ENCODE results near the gene NFIB.

Gene NFIB

DNA sequence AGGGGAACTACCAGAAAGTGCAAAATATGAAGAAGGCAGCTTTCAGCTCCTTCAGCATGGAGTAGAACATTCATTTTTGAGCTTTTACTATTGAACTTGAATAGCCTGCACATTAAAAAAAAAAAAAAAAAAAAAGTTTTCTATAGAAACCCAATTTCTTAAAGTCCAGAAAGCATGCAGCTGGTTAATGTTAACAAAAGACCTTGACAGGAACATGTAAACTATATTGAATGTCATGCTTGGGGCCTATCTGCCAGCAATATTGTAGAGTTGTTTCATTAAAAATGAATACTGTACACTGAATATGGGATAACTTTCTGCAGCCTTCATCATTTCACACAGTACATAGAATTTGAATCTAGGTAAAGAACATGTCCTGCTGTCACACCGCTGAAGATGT is 230.6 kb downstream of the NFIB start:
- FAIRE-seq (no peak), DNase-seq (ENCODE audit: low spot score) (no peak)

DNA sequence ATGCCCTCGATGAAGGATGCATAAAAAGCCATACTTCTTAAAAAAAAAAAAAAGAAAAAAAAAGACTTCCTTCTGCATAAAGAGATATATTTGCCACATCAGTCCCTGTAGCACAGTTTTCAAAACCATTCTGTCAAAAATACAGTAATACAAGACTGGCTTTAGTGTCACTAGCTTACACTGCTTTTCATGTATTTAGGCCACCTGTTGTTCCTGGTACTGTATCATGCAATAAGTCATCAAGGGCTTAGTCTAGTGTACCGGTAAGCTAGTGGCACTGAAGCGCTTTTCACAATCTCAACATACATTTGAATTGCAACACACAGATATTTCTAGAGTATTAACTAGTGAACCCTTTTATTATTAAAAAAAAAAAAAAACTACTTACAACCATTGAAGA is 231.2 kb downstream of the NFIB start:
- FAIRE-seq (no peak), DNase-seq (ENCODE audit: low spot score) (no peak)

DNA sequence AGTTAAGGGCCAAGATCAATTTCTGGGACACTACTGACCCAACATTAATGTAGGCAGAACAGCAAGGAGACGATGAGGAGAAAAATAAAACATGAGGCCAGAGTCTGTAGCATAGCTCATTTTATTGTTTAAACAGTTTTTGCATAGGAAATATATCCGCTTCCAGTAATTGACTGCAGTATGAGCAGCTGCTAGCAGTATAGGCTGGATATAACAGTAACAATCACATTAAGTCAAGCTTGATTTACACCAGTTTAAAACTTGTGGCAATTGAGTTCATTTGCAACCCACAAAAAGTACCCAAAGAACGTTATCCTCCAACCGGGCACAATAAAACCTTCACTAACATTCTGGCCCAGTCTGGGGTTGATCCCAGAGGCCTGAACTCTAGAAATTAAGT is 232.2 kb downstream of the NFIB start:
- no peak for DNase-seq (ENCODE audit: low spot score)
- FAIRE-seq = no peak

DNA sequence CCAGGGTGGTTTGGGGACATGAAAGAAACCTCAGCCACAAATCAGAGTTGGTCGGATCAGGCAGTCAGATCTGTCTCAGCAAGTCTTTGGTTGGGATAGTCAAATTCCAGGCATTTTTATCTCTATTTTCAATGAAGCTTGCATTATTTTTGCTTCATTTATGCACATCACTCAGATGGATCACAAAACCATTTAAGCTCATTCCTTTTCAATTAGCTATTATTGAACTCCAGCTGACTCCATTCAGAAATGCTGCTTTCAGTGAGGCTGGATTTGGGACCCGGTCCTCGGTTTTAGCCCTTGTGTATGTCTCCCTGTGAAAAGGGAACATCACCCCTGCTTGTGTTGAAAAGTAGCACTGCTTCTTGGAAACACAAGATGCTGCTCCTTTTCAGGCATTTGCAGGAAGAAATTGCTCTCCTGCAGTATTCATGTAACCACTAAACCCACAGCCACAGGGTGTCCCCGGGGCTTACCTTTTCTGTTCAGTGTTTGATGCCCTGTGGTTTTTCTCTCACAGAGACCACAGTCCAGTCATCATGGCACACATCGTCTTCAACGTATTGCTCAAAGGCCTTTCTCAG is 232.9 kb downstream of the NFIB start:
- DNase-seq (ENCODE audit: low spot score) (peak; percentile 10), FAIRE-seq (no peak)

DNA sequence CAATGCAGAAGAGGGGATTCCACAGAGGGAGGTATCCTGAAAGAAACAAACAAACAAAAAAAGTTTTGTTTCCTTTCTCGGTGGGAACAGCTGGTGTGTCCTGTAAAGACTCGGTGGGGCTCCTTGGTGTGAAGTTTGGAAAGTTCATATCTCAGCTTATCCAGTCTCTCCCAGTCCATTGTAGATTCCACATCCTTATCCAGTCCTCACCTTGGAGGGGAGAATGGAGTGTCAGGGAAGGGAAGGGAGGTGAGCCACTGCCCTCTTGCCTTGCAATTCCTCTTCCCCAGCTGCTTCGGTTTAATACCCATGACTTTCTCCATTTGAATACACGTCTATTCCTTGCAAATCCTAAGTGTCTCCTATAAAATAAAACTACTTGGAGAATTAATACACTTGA is 234.5 kb downstream of the NFIB start:
- DNase-seq (ENCODE audit: low spot score) (no peak), FAIRE-seq (no peak)

DNA sequence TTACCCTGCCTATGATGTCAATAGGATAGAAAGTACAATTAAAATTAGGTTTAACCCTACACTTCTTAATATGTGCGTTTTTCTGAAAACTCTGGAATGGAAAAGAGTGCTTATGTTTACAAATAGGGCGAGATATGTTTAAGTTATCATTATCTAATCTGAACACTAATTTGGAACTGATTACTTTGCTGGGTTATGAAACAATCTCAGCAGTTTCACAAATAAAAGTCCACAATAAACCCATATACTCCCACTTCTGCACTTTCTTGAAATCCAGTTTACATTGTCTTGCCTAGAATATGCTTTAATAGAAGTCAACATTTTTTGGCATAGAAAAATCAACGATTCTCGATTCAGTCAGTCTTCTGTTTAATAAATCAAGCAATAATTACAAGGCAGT is 236.3 kb downstream of the NFIB start:
- DNase-seq (ENCODE audit: low spot score) (no peak), FAIRE-seq (no peak)

DNA sequence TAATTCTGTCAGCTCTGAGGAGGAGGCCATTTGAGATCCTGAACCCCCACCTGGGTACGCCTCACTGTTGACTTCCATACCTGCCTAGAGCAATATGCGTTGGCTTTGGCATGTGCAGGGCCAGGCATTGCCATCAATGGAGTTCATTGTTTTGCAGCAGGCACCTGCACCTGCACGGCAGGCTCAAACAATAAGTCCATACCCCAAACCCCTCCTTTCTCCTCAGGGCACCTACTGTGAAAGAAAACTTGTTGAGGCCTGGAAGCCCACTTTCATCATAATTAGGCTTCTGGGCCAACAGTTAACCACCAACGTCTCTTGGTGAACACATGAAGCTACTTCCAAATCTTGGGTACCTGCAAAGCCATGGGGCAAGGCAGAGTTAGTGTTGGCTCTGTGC is 238.7 kb downstream of the NFIB start:
- FAIRE-seq (no peak), DNase-seq (ENCODE audit: low spot score) (no peak)

DNA sequence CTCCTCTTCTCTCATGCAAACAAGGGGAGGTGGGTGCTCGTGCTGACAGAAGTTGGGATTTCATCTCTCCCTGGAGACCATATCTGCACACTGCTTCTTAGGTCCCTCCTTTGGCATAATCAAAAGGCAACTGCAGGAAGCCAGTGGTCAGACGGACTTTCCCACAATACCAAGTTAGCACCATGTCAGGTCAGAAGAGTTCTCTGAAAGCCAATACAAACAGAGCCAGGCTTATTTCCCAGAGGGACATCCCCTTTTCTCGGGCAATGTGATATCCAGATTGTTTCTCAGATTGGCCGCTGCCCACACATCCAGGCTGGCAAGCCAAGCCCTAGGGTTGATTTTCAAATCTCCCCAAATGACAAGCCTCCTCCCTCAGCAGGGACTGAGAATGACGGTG is 241.1 kb downstream of the NFIB start:
- no peak for DNase-seq (ENCODE audit: low spot score)
- no peak for FAIRE-seq

DNA sequence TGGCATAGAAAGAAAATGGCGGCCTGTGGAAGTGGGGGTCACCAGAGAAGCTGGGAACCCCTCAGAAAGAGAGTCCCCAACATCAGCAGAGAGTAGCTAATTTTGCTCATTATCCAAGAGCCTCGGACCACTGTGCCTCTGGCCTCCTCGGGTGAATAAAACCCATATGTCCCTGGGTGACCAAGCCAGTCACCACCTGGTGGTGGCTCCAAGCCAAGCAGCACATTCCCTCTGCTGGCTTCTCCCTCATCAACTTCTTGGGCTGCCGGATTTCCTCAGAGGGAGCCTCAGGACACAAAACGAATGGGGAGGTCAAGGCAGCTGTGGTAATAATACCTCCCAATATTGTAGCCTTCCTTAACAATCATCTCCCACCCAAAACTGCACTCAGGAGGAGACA is 242.5 kb downstream of the NFIB start:
- no peak for DNase-seq (ENCODE audit: low spot score)
- no peak for FAIRE-seq

DNA sequence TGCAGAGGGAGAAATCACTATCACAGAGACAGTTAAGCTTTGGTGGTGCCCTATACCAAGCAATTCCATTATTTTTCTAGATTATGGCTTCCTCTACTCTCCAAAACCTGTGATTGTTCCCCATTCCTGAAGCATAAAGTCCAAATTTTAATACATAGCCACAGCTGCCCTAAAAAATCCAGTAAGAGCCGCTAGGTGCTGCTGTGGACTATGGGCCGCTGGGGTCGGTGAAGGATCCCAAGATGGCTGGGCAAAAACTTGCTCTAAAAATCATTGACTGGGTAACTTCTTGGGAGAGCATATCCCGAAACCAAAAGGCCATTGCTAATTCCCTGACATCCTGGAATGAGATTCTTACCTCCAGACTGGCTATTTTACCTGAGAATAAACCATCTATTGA is 245.3 kb downstream of the NFIB start:
- FAIRE-seq = no peak
- no peak for DNase-seq (ENCODE audit: low spot score)

DNA sequence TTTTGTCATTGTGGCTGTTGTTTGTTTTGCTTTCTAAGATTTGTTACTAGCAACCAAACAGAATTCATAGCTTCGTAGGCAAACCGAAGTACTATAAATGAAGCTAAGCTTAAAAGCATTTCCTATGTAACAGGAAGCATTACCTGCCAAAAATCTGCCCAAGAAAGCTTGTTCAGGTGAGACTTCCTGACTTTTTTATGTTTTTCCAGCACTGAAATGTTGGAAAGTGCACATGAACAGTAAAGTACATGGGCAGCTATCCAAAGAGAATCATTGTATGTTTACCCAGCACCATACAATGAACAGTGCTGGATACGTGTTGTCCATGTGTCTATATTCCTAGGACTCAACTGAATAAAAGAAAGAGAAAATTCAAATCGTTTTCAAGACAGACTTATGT is 247.1 kb downstream of the NFIB start:
- FAIRE-seq (no peak), DNase-seq (ENCODE audit: low spot score) (no peak)

DNA sequence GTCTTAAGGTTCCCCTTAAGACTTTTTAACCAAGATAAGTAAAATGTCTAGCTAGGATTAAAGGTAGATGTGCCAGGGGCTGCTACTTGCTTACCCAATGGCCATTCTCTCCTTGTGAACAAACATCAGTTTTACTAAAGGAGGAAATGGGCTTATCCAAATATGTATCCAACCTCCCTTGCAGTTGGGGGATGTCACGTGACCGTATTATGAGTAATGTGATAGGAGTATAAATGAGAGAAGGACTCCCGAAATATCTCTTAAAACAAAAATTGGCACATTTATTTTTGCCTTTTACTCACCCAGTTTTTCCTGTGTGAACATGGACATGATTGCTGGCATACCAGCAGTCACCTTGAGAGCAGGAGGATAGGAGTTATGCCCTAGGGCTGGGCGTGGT is 247.9 kb downstream of the NFIB start:
- DNase-seq (ENCODE audit: low spot score) (no peak), FAIRE-seq (no peak)

DNA sequence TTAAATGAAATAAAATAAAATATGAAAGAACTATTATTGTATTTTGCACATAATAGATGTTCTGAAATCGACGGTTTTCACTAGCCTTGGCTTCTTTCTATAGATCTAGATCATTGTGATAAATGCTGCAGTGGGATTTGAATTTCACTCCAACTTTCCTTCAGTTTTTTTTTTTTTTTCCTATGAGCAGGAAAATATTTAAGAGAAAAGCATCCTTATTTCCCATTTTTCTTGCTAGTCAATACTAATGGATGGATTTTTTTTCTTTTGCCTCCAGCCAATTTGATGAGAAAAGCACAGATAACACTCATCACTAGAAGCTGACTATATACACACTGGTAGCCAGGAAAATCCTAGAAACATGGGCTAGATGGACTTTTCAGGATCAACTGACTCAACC is 249.0 kb downstream of the NFIB start:
- FAIRE-seq (no peak), DNase-seq (ENCODE audit: low spot score) (no peak)

DNA sequence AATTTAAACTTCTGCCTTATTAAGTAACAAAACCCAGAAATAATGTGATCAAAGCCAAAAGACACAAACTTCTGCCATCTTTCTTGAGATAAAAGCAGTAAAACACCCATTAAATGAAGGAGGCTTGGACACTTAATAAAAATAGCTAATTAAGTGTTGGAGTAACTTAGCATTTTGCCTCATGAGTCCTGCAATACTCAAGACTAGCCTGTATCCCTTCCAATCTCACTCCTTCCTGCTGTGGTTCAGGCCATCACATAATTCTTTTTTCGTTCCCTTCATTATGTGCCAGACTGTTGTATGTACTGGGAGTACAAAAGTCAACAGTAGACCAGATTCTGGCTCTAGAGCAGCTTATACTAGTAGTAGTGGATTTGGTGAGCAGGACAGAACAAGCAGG is 250.2 kb downstream of the NFIB start:
- DNase-seq (ENCODE audit: low spot score) (no peak), FAIRE-seq (no peak)

DNA sequence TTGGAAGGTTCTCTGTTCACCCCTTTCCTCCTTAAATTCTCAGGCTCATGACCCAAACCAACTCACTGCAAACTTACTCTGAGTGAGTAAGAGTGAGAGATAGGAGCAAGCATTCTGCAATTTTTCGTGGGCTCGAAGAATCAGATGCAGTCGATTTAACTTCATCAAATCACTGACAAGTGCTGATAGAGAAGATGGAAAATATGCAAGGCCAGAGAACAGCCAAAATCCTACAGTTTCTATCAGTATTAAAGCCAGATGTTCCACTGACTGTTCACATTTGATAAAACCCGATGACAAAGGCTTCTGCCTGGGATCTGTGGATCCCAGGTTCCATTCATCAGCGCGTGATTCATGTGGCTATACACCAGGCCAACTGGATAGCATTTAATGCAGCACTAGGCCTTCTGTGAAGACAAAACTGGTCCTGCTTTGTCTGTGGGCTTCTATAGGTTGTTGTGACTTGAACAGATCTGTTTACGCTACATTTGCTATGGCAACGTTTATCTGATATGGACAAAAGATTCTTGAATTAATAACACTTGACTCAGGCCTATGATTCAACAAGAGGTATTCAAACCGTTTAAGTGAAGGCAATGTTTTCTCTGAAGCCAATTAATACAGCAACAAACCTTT is 251.2 kb downstream of the NFIB start:
- DNase-seq (ENCODE audit: low spot score) (no peak), FAIRE-seq (no peak)

DNA sequence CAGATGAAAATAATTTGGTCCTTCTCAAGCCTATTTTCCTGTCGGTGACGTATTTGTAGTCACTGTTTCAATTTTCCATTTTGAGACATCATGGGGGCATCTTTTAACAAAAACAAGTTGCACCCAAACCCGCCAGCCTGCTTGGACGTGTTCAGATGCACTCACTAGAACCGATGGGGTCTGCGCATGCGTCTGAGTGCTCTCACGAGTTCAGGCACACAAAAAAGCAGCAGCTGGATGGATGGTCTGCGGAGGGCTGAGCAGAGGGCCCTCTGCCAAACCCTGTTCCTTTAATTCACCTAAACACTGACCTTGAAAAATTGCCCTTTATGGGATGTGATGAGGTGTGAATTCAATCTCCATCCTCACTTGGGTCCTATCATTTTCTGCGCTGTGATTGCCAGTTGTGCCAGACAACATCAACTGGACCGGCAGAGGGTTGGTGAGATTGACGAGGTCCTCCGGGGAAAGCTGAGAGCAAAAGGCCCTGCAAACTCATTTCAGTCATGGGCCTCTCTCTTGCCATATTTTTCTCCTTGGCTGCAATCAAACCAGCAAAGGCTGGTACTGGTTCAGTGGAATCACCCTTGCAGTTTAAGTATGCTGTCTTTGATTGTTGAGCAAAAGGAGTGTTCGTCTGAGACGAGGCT is 251.9 kb downstream of the NFIB start:
- DNase-seq (ENCODE audit: low spot score) (no peak), FAIRE-seq (no peak)

DNA sequence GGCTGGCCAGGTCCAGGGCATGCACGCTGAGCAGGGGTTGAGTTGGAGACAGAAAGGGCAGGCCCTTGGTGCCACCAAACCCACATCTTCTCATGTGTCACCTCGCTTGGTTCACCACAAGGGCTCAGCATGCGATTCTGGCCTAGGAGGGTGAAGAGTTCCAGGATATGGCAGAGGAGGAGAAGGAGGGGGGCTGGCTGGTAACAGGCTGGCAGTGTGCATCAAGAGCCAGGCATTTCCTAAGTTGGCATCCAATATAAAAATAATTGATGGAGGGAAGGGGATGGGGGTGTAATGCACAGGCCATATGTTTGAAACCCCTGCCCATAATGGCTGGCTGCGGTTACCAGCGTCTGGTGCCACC is 255.6 kb downstream of the NFIB start:
- FAIRE-seq (no peak), DNase-seq (ENCODE audit: low spot score) (no peak)

DNA sequence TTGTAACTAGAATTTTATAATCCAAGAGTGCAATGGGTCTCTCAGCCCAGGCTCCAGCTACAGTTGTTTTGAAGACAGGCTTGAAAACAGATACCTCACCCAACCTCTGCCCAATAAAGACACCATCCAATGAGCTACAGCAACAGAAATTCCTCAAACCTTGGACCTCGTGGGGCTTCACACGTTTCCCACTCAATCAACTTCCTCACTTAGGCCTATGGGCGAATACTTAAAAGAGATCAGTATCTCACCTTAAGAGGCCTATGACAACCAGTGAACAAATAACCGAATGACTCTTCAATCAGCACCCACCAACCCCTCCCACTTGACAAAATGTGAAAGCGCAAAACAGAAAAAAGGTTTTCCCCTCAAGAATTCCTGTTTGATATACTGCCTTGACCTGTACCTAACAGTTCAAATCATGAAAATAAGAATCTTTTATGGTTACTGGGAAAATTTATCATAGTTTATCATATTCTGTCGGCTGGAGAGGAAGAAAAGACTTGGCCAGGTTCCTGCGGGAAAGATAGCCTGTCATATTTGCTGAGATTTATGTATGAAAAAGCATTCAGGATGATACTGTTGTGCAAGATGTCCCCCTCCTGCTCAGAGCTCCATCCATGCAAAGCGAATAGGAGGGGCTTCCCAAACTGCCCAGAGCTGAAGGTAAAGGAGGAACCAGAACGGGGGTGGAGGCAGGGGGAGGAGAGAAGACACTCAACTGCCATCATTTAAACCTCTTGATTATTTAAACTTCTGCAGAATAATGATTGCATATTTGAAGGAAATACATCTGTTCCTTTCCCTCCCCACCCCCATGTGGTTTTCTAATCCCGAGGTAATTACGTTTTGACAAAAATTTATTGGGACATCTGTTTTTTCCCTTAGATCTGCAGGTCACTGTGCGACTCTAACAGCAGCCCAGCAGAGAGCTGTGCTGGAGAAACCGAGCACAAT is 256.3 kb downstream of the NFIB start:
- FAIRE-seq (no peak), DNase-seq (ENCODE audit: low spot score) (no peak)

DNA sequence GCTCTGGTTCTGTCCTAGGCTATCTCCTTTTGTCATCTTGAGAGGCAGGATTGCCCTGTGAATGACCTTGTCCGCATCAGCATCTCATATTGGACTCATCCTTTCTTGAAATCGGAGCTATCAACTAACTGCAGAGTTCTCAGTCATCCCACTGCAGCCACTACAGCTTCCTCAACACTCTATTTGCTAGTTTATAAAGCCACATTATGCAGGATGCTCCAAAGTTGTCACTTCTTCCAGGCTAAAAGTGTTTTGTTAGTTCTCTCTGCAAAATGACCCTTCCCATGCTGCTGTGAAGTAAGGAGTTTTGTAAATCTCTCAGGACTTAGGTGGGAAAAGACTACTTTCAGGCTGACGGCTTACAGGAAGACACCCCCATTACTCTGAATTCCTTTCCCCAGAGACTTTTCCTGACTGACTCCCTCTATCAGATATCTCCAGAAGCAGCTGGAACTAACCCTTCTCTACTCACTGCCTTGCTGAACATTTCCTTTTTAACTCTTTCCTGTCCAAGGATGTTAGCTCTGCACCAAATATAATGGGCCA is 257.6 kb downstream of the NFIB start:
- DNase-seq (ENCODE audit: low spot score) (no peak), FAIRE-seq (no peak)

DNA sequence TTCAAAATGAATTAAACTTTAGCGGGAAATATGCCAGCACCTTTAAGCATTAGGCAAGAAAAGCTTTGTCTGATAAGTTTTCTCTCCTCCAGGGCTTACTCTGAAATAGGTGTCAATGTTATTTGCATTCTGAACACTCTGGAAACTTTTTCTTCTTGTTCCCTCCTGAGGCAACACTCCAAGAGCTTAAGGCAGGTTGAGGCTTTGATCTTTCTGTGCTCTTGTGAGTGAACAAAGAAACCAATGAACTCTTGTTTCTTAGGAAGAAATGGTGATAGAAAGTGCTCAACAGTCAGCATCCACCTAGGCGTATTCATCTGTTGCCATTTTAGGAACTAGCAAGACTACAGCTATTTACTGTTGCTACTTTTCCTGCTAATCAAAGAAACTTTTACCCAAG is 259.8 kb downstream of the NFIB start:
- DNase-seq (ENCODE audit: low spot score) (no peak), FAIRE-seq (no peak)

DNA sequence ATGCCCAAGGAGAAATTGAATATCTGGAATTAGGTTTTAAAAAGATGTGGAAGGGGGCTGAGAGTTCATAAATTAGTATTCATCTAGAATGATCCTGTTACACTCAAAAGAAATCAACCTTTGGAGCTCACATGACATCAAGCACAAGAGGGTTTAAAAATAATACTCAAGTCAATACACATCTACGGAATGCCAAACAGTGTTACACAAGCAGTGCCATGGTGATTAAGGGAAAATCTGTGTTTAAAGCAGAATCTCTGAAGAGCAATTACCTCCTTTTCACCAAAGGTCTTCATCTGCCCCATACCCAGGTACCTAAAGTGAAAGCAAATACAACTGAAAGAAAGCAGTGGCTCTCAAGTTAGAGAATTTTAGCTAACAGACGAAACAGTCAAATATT is 261.6 kb downstream of the NFIB start:
- FAIRE-seq = no peak
- DNase-seq (ENCODE audit: low spot score) = no peak

DNA sequence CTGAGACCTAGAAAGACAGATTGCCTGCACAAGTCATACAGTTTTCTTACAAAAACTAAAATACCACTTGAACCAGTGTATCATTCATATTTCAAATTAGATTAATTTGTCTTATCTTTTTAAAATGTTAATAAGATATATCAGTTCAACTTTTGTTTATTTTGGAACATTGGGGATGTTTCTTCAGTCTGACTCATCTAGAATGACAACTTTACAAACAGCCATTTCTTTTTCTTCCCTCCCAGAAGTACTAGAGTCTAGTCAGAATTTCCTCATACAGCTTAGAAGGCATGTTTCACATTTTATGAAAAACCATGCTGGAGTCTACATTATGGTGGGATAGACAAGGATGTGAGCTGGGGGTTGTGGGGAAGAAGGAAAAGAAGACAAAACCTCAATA is 262.5 kb downstream of the NFIB start:
- FAIRE-seq (no peak), DNase-seq (ENCODE audit: low spot score) (no peak)

Data from urothelium cell line (cell line).